T-cell (primary cell): ENCODE measurements around the gene ACOX3. TPM values are rescaled to one million over a fixed set of nuclear protein-coding genes. Genes with fewer than 3 reads are reported as not detected.
A peak's percentile ranks its signal among the peaks of the same experiment; 100 is the strongest.

Source experiments
- ATAC-seq, 4 experiments: fragments of 200-7000 bp in 3 of 4; fragments of 150-1000 bp in 1 of 4; cut with Tn5 transposase; replicated peaks in 1 of 4; 1 replicate in 3 of 4; 2 replicates in 1 of 4; pipeline ENCODE4 v1.10.0; 2021; ENCODE audit warnings: moderate library complexity in 3 of 4, mild to moderate bottlenecking in 2 of 4, moderate number of reproducible peaks in 1 of 4
- CTCF ChIA-PET, 2 donors: fragments of 300-600 bp; sonication (Branson Sonifier 250); formaldehyde crosslinking; loops; one replicate each; lab custom pipeline; 2022; ENCODE audit warnings: antibody characterized with exemption in 2 of 2; lab: Charles Lee
- POLR2A ChIA-PET, 2 donors: fragments of 300-600 bp; sonication (Branson Sonifier 250); formaldehyde crosslinking; loops; one replicate each; lab custom pipeline; 2022; ENCODE audit warnings: antibody characterized with exemption in 2 of 2; lab: Charles Lee
- DNase-seq, 35 experiments: peaks; one replicate each; pipeline versions ENCODE4 v3.0.0 to v3.0.0-alpha.2; 2013 to 2023
- H3K27ac ChIP-seq: one replicate; pipeline ENCODE4 v1.5.1; 2013; ENCODE audit warnings: low read length
- H3K27me3 ChIP-seq, 2 experiments: replicated peaks in 1 of 2; 1 replicate in 1 of 2; 2 replicates in 1 of 2; pipeline versions ENCODE4 v1.6.1 to v1.7.0; 2013; ENCODE audit warnings: low read length in 1 of 2, mixed read lengths in 1 of 2; ENCODE audit not compliant: control insufficient read depth in 2 of 2, insufficient read depth in 2 of 2; ENCODE audit errors: extremely low read depth in 1 of 2
- H3K36me3 ChIP-seq, 2 donors: 1 replicate in 1 of 2; 2 replicates in 1 of 2; pipeline versions ENCODE4 v1.6.1 to v1.7.0; 2013; ENCODE audit warnings: low read length in 1 of 2; ENCODE audit not compliant: control insufficient read depth in 2 of 2, insufficient read depth in 1 of 2; ENCODE audit errors: extremely low read depth in 1 of 2
- H3K4me1 ChIP-seq, 2 experiments: 1 replicate in 1 of 2; 2 replicates in 1 of 2; pipeline versions ENCODE4 v1.6.1 to v1.7.0; 2013; ENCODE audit warnings: low read length in 2 of 2, mixed read lengths in 1 of 2; ENCODE audit not compliant: insufficient read depth in 2 of 2, control insufficient read depth in 1 of 2; ENCODE audit errors: extremely low read depth in 1 of 2
- H3K4me3 ChIP-seq, 2 donors: 1 replicate in 1 of 2; 2 replicates in 1 of 2; pipeline versions ENCODE4 v1.5.1 to v1.7.0; 2013; ENCODE audit warnings: mild to moderate bottlenecking in 2 of 2, low read length in 1 of 2, moderate library complexity in 1 of 2; ENCODE audit not compliant: control insufficient read depth in 1 of 2; ENCODE audit errors: extremely low read depth in 1 of 2
- H3K9me3 ChIP-seq: 2 replicates; pipeline ENCODE4 v1.7.0; 2013
- H3K27ac Mint-ChIP-seq, 2 donors: one replicate each; pipeline ENCODE4 v1.8.0; 2020 to 2021; ENCODE audit warnings: mild to moderate bottlenecking in 2 of 2, mixed read lengths in 2 of 2
- H3K27me3 Mint-ChIP-seq, 2 donors: one replicate each; pipeline ENCODE4 v1.8.0; 2021 to 2022; ENCODE audit warnings: mixed read lengths in 2 of 2
- H3K36me3 Mint-ChIP-seq: one replicate; pipeline ENCODE4 v1.8.0; 2021; ENCODE audit warnings: mixed read lengths
- H3K4me1 Mint-ChIP-seq, 3 donors: one replicate each; pipeline ENCODE4 v1.8.0; 2020 to 2022; ENCODE audit warnings: mixed read lengths in 3 of 3, mild to moderate bottlenecking in 1 of 3
- H3K4me3 Mint-ChIP-seq, 3 donors: one replicate each; pipeline ENCODE4 v1.8.0; 2020 to 2022; ENCODE audit warnings: mild to moderate bottlenecking in 3 of 3, mixed read lengths in 3 of 3, moderate library complexity in 3 of 3
- H3K9me3 Mint-ChIP-seq, 3 donors: one replicate each; pipeline ENCODE4 v1.8.0; 2020 to 2022; ENCODE audit warnings: mixed read lengths in 3 of 3
- WGBS: methylation state at CpG from one replicate; pipeline ENCODE4 v1.1.5; 2013; ENCODE audit warnings: missing lambda C conversion rate; ENCODE audit not compliant: insufficient coverage; 5-methylcytosine and 5-hydroxymethylcytosine counted together
- total RNA-seq, 35 experiments: library from RNA in 6 of 35; stranded (reverse) in 6 of 35; fragments of 120-200 nt in 1 of 35; gene quantifications; one replicate each; pipeline versions ENCODE4 v1.2.1 to v1.2.4 and lab custom pipeline; 2013 to 2026

The ACOX3 gene
- total RNA-seq, 5 donors from 2014 or later (not counting 1 experiment from before 2014, with no cell fraction given) = 9.4 to 20.7 (median 15.8) TPM

DNA sequence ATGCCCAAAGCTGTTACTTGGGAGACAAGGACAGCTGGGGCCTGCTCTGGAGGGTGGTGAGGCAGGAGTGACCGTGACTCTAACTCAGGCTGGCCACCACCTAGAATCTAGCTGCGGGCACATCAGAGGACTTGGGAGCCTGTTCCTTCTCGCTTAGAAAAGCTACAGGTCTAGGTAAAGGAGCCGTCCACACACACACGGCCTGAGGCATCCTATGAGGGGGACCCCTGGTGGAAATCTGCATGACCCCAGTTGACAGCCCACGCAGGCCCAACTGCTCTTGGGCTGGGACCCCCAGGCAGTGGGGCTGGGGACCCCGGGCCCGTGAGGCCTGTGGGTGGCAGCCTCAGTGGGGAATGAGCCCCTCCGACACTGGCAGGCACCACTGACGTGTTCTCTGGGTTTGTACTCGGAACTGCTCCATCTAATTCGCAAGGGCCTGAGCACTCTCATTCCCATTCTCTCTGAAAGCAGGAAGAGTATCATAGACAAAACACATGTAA, 75.6 kb downstream of the ACOX3 start:
- H3K9me3 ChIP-seq = no peaks in the 10 kb centered on the region
- POLR2A ChIA-PET = no interaction called here
- Mint-ChIP-seq H3K9me3 (peaks cover 0 to 8% (median 3%) of the 10 kb centered on the region in 3 donors), H3K27me3 (no peaks in the 10 kb centered on the region), H3K4me3 (no peak overlapping the region), H3K27ac (no peak overlapping the region), H3K4me1 (no peaks in the 10 kb centered on the region), H3K36me3 (peaks cover 30% of the 10 kb centered on the region)
- no peak overlapping the region for H3K27ac ChIP-seq
- no peak for ATAC-seq
- no peaks in the 10 kb centered on the region for H3K4me1 ChIP-seq
- CTCF ChIA-PET = no interaction called here
- H3K36me3 ChIP-seq = peaks cover 4% of the 10 kb centered on the region in 2 donors
- no peaks in the 10 kb centered on the region for H3K27me3 ChIP-seq
- 94% methylated on average over 11 of the region's 12 CpGs for WGBS
- no peak for DNase-seq
- H3K4me3 ChIP-seq = no peak overlapping the region

GRCh38 chr4:8364141-8364540, 76.4 kb downstream of the ACOX3 start:
- peaks cover 30% of the 10 kb centered on the region for H3K36me3 Mint-ChIP-seq
- POLR2A ChIA-PET = no interaction called here
- no peaks in the 10 kb centered on the region for H3K27me3 Mint-ChIP-seq
- no peak for DNase-seq
- Histone ChIP-seq H3K4me1 (no peaks in the 10 kb centered on the region), H3K4me3 (no peak overlapping the region), H3K9me3 (no peaks in the 10 kb centered on the region), H3K27ac (no peak overlapping the region), H3K27me3 (no peaks in the 10 kb centered on the region), H3K36me3 (peaks cover 4% of the 10 kb centered on the region in 2 donors)
- ATAC-seq = no peak
- CTCF ChIA-PET = no interaction called here
- H3K4me1 Mint-ChIP-seq = no peaks in the 10 kb centered on the region
- H3K9me3 Mint-ChIP-seq = peaks cover 0 to 8% (median 3%) of the 10 kb centered on the region in 3 donors
- 98% methylated on average over 7 of the region's 7 CpGs for WGBS
- H3K4me3 Mint-ChIP-seq = no peak overlapping the region
- no peak overlapping the region for H3K27ac Mint-ChIP-seq

GRCh38 chr4:8362483-8362882, 78.0 kb downstream of the ACOX3 start:
- Mint-ChIP-seq H3K4me1 (no peaks in the 10 kb centered on the region), H3K9me3 (peaks cover 0 to 8% (median 3%) of the 10 kb centered on the region in 3 donors), H3K27ac (no peak overlapping the region), H3K27me3 (peaks cover 1 to 6% of the 10 kb centered on the region in 2 donors), H3K4me3 (no peak overlapping the region), H3K36me3 (peaks cover 30% of the 10 kb centered on the region)
- Histone ChIP-seq H3K27me3 (peaks cover 0 to 4% of the 10 kb centered on the region in 2 experiments), H3K9me3 (no peaks in the 10 kb centered on the region), H3K27ac (no peak overlapping the region), H3K4me1 (no peaks in the 10 kb centered on the region), H3K4me3 (no peak overlapping the region), H3K36me3 (peaks cover 4% of the 10 kb centered on the region in 2 donors)
- CTCF ChIA-PET = no interaction called here
- POLR2A ChIA-PET = no interaction called here
- no CpG with 5 or more reads among the region's 1 CpG for WGBS
- ATAC-seq (no peak), DNase-seq (no peak)

- Histone ChIP-seq H3K36me3 (no peaks in the 10 kb centered on the region), H3K27me3 (peaks cover 0 to 5% of the 10 kb centered on the region in 2 experiments), H3K4me1 (no peaks in the 10 kb centered on the region), H3K9me3 (no peaks in the 10 kb centered on the region), H3K27ac (no peak overlapping the region), H3K4me3 (no peak overlapping the region)
- peaks cover 9% of the 10 kb centered on the region for H3K36me3 Mint-ChIP-seq
- WGBS = 73% methylated on average over 5 of the region's 5 CpGs
- no peak overlapping the region for H3K4me3 Mint-ChIP-seq
- no peak for DNase-seq
- H3K27ac Mint-ChIP-seq = no peak overlapping the region
- CTCF ChIA-PET = no interaction called here
- peaks cover 1 to 10% of the 10 kb centered on the region in 2 donors for H3K27me3 Mint-ChIP-seq
- H3K4me1 Mint-ChIP-seq = no peaks in the 10 kb centered on the region
- H3K9me3 Mint-ChIP-seq = peaks cover 0 to 8% (median 3%) of the 10 kb centered on the region in 3 donors
- no peak for ATAC-seq
- POLR2A ChIA-PET = no interaction called here
Observed at GRCh38 chr4:8359193-8359592, 81.3 kb downstream of the ACOX3 start.

DNA sequence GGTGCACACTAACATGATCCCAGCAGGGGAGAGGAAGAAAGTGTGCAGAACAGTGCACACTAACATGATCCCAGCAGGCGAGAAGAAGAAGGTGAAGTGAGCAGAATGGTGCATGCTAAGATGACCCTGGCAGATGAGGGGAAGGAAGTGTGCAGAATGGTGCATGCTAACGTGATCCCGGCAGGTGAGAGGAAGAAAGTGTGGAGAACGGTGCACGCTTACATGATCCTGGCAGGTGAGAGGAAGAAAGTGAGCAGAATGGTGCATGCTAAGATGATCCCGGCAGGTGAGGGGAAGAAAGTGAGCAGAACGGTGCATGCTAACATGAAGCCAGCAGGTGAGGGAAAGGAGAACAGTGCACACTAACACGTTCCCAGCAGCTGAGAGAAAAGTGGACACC, 83.7 kb downstream of the ACOX3 start:
- Mint-ChIP-seq H3K27me3 (peaks cover 1 to 10% of the 10 kb centered on the region in 2 donors), H3K27ac (no peak overlapping the region), H3K9me3 (no peaks in the 10 kb centered on the region), H3K4me1 (no peaks in the 10 kb centered on the region), H3K36me3 (no peaks in the 10 kb centered on the region), H3K4me3 (no peak overlapping the region)
- WGBS = 80% methylated on average over 8 of the region's 8 CpGs
- Histone ChIP-seq H3K27ac (no peak overlapping the region), H3K27me3 (peaks cover 0 to 25% of the 10 kb centered on the region in 2 experiments), H3K4me1 (no peaks in the 10 kb centered on the region), H3K36me3 (no peaks in the 10 kb centered on the region), H3K4me3 (no peak overlapping the region), H3K9me3 (no peaks in the 10 kb centered on the region)
- ATAC-seq = no peak
- DNase-seq = no peak
- ChIA-PET CTCF (no interaction called here), POLR2A (no interaction called here)

GRCh38 chr4:8355864-8356565, 84.5 kb downstream of the ACOX3 start:
- WGBS = no CpG with 5 or more reads among the region's 8 CpGs
- peak in 1 of 35 experiments; percentile 4 for DNase-seq
- H3K27me3 ChIP-seq = peaks cover 0 to 29% of the 10 kb centered on the region in 2 experiments
- no peaks in the 10 kb centered on the region for H3K4me1 Mint-ChIP-seq
- no peaks in the 10 kb centered on the region for H3K9me3 Mint-ChIP-seq
- H3K9me3 ChIP-seq = no peaks in the 10 kb centered on the region
- no peak overlapping the region for H3K27ac Mint-ChIP-seq
- H3K4me3 Mint-ChIP-seq = no peak overlapping the region
- H3K36me3 ChIP-seq = no peaks in the 10 kb centered on the region
- CTCF ChIA-PET = no interaction called here
- peaks cover 1 to 10% of the 10 kb centered on the region in 2 donors for H3K27me3 Mint-ChIP-seq
- no peak for ATAC-seq
- no peak overlapping the region for H3K27ac ChIP-seq
- POLR2A ChIA-PET = no interaction called here
- no peak overlapping the region for H3K4me3 ChIP-seq
- no peaks in the 10 kb centered on the region for H3K36me3 Mint-ChIP-seq
- H3K4me1 ChIP-seq = no peaks in the 10 kb centered on the region
